GM10847 (cell line): Measurements from ENCODE around the gene ARFRP1.

ENCODE experiments used
- POLR2A ChIP-seq: IDR thresholded peaks from 2 replicates; pipeline ENCODE4 v1.6.1; 2011; ENCODE audit not compliant: insufficient read length; ENCODE audit errors: extremely low read depth

ARFRP1 gene

GRCh38 chr20:63653041-63653973 is 54.5 kb downstream of the ARFRP1 start, which contains the start of gene STMN3:
Gene STMN3, minus strand, starts transcription at chr20:63653424. Its CDS starts 79 bp downstream, at chr20:63653345.
- no peak for TF ChIP-seq POLR2A

- no peak for TF ChIP-seq POLR2A
Observed at GRCh38 chr20:63652192-63652980, 55.4 kb downstream of the ARFRP1 start.

- no peak for TF ChIP-seq POLR2A
Observed at GRCh38 chr20:63651942-63652191, 55.9 kb downstream of the ARFRP1 start.

GRCh38 chr20:63648895-63649589 is 58.7 kb downstream of the ARFRP1 start:
- no peak for TF ChIP-seq POLR2A
